Hepatocyte (in vitro differentiated cells): Measurements from ENCODE around the gene NKX1-1.

ENCODE experiments used
- EZH2 ChIP-seq: fragments of 200-600 bp; sonication (generic); IDR thresholded peaks from 2 replicates; pipeline ENCODE4 v1.6.1; 2016; ENCODE audit warnings: antibody characterized with exemption, mild to moderate bottlenecking, borderline replicate concordance
- EZH2phosphoT487 ChIP-seq: fragments of 200-600 bp; sonication (generic); IDR thresholded peaks from one replicate; pipeline ENCODE4 v1.6.1; 2018; ENCODE audit warnings: antibody characterized with exemption, mild to moderate bottlenecking, low read depth, moderate library complexity; ENCODE audit not compliant: unreplicated experiment, severe bottlenecking
- TF ChIP-seq, protein P1 (sequence below): fragments of 200-600 bp; sonication (generic); IDR thresholded peaks from 2 replicates; pipeline ENCODE4 v1.5.1; 2016; ENCODE audit warnings: antibody characterized with exemption, mild to moderate bottlenecking; ENCODE audit not compliant: poor library complexity

DNA sequence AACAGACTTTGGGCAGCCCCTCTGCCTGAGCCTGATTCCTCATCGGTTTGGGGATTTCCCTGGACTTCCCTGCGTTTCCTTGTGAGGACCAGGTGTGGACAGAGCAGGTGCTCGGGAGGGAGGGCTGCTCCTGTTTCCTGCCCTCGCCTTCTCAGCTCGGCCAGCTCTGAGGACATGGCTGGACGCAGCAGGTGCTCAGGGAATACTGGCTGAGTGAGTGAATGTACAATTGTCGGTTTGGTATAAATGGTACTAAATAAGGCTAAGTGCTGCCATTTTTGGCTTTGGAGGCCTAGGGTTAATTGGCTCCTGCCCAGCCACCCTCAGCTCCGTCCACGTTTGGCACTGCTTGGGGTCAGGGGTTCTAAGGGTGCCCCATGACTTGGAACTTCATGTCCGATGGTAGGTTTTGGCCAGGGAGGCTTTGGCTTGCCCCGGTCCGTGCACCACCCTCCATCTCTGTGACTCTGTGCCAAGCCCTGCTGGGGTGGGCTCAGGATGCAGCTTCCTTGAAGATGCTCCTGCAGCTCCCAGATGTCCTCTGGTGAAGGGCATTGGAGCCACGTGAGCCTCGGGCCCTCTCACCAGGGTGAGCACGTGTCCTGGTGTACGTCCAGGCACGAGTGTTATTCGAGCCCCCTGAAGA, 45.0 kb upstream of the NKX1-1 start:
- TF ChIP-seq, protein P1, sequence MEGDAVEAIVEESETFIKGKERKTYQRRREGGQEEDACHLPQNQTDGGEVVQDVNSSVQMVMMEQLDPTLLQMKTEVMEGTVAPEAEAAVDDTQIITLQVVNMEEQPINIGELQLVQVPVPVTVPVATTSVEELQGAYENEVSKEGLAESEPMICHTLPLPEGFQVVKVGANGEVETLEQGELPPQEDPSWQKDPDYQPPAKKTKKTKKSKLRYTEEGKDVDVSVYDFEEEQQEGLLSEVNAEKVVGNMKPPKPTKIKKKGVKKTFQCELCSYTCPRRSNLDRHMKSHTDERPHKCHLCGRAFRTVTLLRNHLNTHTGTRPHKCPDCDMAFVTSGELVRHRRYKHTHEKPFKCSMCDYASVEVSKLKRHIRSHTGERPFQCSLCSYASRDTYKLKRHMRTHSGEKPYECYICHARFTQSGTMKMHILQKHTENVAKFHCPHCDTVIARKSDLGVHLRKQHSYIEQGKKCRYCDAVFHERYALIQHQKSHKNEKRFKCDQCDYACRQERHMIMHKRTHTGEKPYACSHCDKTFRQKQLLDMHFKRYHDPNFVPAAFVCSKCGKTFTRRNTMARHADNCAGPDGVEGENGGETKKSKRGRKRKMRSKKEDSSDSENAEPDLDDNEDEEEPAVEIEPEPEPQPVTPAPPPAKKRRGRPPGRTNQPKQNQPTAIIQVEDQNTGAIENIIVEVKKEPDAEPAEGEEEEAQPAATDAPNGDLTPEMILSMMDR, result no peak
- TF ChIP-seq EZH2 (no peak), EZH2phosphoT487 (no peak)
